Heart left ventricle (tissue), 16 donors: ENCODE results near the gene COL4A4. TPM values are rescaled to one million over a fixed set of nuclear protein-coding genes. Genes with fewer than 3 reads are reported as not detected.

Experiments used
- ATAC-seq, 4 donors: fragments of 200-7000 bp; cut with Tn5 transposase; one replicate each; pipeline ENCODE4 v1.9.1; 2020 to 2022; ENCODE audit warnings: moderate library complexity in 4 of 4, mild to moderate bottlenecking in 3 of 4, moderate number of reproducible peaks in 1 of 4
- DNase-seq, 5 donors: peaks; one replicate each; pipeline ENCODE4 v3.0.0-alpha.2; 2020
- H3K27ac ChIP-seq, 12 donors: fragments of 200-600 bp; sonication (generic) in 4 of 12; one replicate each; pipeline versions ENCODE4 v1.5.0 to v1.8.0; 2016 to 2022; ENCODE audit warnings: mild to moderate bottlenecking in 2 of 12
- H3K27me3 ChIP-seq, 9 donors: fragments of 200-600 bp; sonication (generic) in 2 of 9; one replicate each; pipeline versions ENCODE4 v1.5.1 to v1.8.0; 2016 to 2022; ENCODE audit warnings: mild to moderate bottlenecking in 3 of 9
- H3K36me3 ChIP-seq, 9 donors: fragments of 200-600 bp; sonication (generic) in 2 of 9; one replicate each; pipeline versions ENCODE4 v1.5.0 to v1.8.0; 2018 to 2022; ENCODE audit warnings: mild to moderate bottlenecking in 2 of 9
- H3K4me1 ChIP-seq, 12 donors: fragments of 200-600 bp; sonication (generic) in 4 of 12; one replicate each; pipeline versions ENCODE4 v1.5.0 to v1.8.0; 2016 to 2022; ENCODE audit warnings: mild to moderate bottlenecking in 3 of 12
- H3K4me3 ChIP-seq, 12 donors: fragments of 200-600 bp; sonication (generic) in 4 of 12; one replicate each; pipeline versions ENCODE4 v1.5.0 to v1.8.0; 2017 to 2022; ENCODE audit warnings: mild to moderate bottlenecking in 9 of 12, moderate library complexity in 4 of 12
- H3K9me3 ChIP-seq, 12 donors: fragments of 200-600 bp; sonication (generic) in 4 of 12; one replicate each; pipeline versions ENCODE4 v1.5.0 to v1.8.0; 2016 to 2022; ENCODE audit warnings: mild to moderate bottlenecking in 1 of 12
- CTCF ChIP-seq, 12 donors: fragments of 200-600 bp; sonication (generic) in 4 of 12; IDR thresholded peaks; one replicate each; pipeline versions ENCODE4 v1.5.0 to v1.8.0; 2018 to 2022; ENCODE audit warnings: antibody characterized with exemption in 12 of 12, mild to moderate bottlenecking in 5 of 12
- POLR2A ChIP-seq, 2 donors: fragments of 450-650 bp; IDR thresholded peaks; one replicate each; pipeline ENCODE4 v1.6.1; 2017; ENCODE audit warnings: antibody characterized with exemption in 2 of 2, mild to moderate bottlenecking in 2 of 2, moderate library complexity in 2 of 2
- WGBS, 4 donors: extraction: QIAGEN DNeasy Blood & Tissue Kit in 2 of 4; methylation state at CpG; one replicate each; pipeline versions ENCODE4 v1.1.5 to v1.1.7; 2013 to 2018; 5-methylcytosine and 5-hydroxymethylcytosine counted together
- intact Hi-C, 10 donors: fragments of 100-400 bp; cut with DNase I; formaldehyde crosslinking; loops; one replicate each; pipeline versions ENCODE4 v1.11.1 to v1.14.2; 2022
- polyA plus RNA-seq, 2 donors: library from polyadenylated mRNA; stranded (reverse); fragments of 200-250 nt; gene quantifications; one replicate each; pipeline ENCODE4 v1.2.3, GENCODE V29; 2013
- total RNA-seq, 9 donors: library from RNA; depleted of rRNA in 2 of 9; stranded (reverse); fragments of >200 nt in 2 of 9; fragmentation: NEBNext Ultra II Directional in 3 of 9; extraction: Animal tissue kit (Norgen Biotek cat#: 25700) in 3 of 9; gene quantifications; one replicate each; pipeline versions ENCODE4 v1.1.0 to v1.2.4, GENCODE V29; 2016 to 2023
- donor health status: ischemic (EF 13 %, LVEDD 7.1; RV severe dilation, severe dysfunction).
- donor health status: healthy with polysubstance abuse.
- donor health status: DM: no; HTN: yes; CAD: no.
- donor health status: DM: no; HTN: no; CAD: no.
- donor health status: ischemic (EF 25% LVEDD 6.9; RV normal size, moderate dysfunction).
- donor health status: ischemic (EF 25% LVEDD 5.7; RV mildly dilated, moderate dysfunction).
- donor health status: healthy.
- donor health status: DM: yes; HTN: yes; CAD: no.
- donor health status: ischemic (EF 35%, LVEDD 5.7; RV mildly dilated, moderate dysfunction).
- donor health status: nonischemic (EF 11% LVEDD 7.7; RV severe dilation, severe dysfunction).
- donor health status: DM: yes; HTN: yes; CAD: no.
- donor health status: PGD.
- donor health status: ischemic (EF 29% LVEDD 5.4; RV normal size, mild dysfunction).
- donor health status: nonischemic (EF 23%, LVEDD 6.1; RV moderate dilation, normal function).

Gene COL4A4
- total and polyA plus RNA-seq, 11 donors = 1.0 to 9.9 (median 3.4) TPM

- ATAC-seq = no peak
- 60 to 79% (median 73%) methylated on average over 9 of the region's 9 CpGs for WGBS, 4 donors
- TF ChIP-seq CTCF (IDR thresholded peaks at IDR 0.05) (no peak), POLR2A (IDR thresholded peaks at IDR 0.05) (no peak)
These were observed 156.9 kb downstream of the COL4A4 start for GRCh38 chr2:227007148-227007547.

GRCh38 chr2:227006189-227006897 lies 157.7 kb downstream of the COL4A4 start:
- Histone ChIP-seq H3K27ac (no peak overlapping the region), H3K4me1 (no peaks in the 10 kb centered on the region), H3K27me3 (no peaks in the 10 kb centered on the region), H3K4me3 (no peak overlapping the region), H3K9me3 (no peaks in the 10 kb centered on the region), H3K36me3 (peaks cover 0 to 33% (median 0%) of the 10 kb centered on the region in 9 donors)
- TF ChIP-seq POLR2A (IDR thresholded peaks at IDR 0.05) (no peak), CTCF (IDR thresholded peaks at IDR 0.05) (no peak)
- intact Hi-C loops = no loop called here
- ATAC-seq (no peak), DNase-seq (no peak)
- 90 to 93% (median 92%) methylated on average over 16 of the region's 16 CpGs for WGBS, 4 donors

More at GRCh38 chr2:227007148-227007547, 156.9 kb downstream of the COL4A4 start:
- intact Hi-C loops = no loop called here
- no peak overlapping the region for H3K27ac ChIP-seq
- H3K27me3 ChIP-seq = no peaks in the 10 kb centered on the region
- DNase-seq = no peak
- no peaks in the 10 kb centered on the region for H3K9me3 ChIP-seq
- H3K4me1 ChIP-seq = no peaks in the 10 kb centered on the region
- peaks cover 0 to 38% (median 0%) of the 10 kb centered on the region in 9 donors for H3K36me3 ChIP-seq
- no peak overlapping the region for H3K4me3 ChIP-seq

- Histone ChIP-seq H3K27ac (no peak overlapping the region), H3K9me3 (no peaks in the 10 kb centered on the region), H3K36me3 (peaks cover 0 to 31% (median 6%) of the 10 kb centered on the region in 9 donors), H3K27me3 (no peaks in the 10 kb centered on the region), H3K4me3 (no peak overlapping the region), H3K4me1 (no peaks in the 10 kb centered on the region)
- whole genome bisulfite sequencing, 4 donors = 90 to 93% (median 92%) methylated on average over 6 of the region's 6 CpGs
- no peak for TF ChIP-seq POLR2A (IDR thresholded peaks at IDR 0.05)
- TF ChIP-seq CTCF (IDR thresholded peaks at IDR 0.05) = no peak
- intact Hi-C loops = no loop called here
- ATAC-seq (no peak), DNase-seq (no peak)
These were observed 159.5 kb downstream of the COL4A4 start for GRCh38 chr2:227004482-227004881.

- Histone ChIP-seq H3K36me3 (peaks cover 0 to 45% (median 24%) of the 10 kb centered on the region in 9 donors), H3K27ac (no peak overlapping the region), H3K27me3 (no peaks in the 10 kb centered on the region), H3K4me3 (no peak overlapping the region), H3K4me1 (peaks cover 0 to 6% (median 0%) of the 10 kb centered on the region in 12 donors), H3K9me3 (no peaks in the 10 kb centered on the region)
- no peak for TF ChIP-seq CTCF (IDR thresholded peaks at IDR 0.05)
- no peak for TF ChIP-seq POLR2A (IDR thresholded peaks at IDR 0.05)
- WGBS, 4 donors = 93 to 100% (median 98%) methylated on average over 2 of the region's 2 CpGs
- DNase-seq (no peak), ATAC-seq (no peak)
- intact Hi-C loops = no loop called here
These were observed 163.9 kb downstream of the COL4A4 start for GRCh38 chr2:227000123-227000522.
